ENCODE measurements around the gene RRP15.
A peak's percentile ranks its signal among the peaks of the same experiment; 100 is the strongest.

Gene RRP15, protein sequence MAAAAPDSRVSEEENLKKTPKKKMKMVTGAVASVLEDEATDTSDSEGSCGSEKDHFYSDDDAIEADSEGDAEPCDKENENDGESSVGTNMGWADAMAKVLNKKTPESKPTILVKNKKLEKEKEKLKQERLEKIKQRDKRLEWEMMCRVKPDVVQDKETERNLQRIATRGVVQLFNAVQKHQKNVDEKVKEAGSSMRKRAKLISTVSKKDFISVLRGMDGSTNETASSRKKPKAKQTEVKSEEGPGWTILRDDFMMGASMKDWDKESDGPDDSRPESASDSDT

DNA sequence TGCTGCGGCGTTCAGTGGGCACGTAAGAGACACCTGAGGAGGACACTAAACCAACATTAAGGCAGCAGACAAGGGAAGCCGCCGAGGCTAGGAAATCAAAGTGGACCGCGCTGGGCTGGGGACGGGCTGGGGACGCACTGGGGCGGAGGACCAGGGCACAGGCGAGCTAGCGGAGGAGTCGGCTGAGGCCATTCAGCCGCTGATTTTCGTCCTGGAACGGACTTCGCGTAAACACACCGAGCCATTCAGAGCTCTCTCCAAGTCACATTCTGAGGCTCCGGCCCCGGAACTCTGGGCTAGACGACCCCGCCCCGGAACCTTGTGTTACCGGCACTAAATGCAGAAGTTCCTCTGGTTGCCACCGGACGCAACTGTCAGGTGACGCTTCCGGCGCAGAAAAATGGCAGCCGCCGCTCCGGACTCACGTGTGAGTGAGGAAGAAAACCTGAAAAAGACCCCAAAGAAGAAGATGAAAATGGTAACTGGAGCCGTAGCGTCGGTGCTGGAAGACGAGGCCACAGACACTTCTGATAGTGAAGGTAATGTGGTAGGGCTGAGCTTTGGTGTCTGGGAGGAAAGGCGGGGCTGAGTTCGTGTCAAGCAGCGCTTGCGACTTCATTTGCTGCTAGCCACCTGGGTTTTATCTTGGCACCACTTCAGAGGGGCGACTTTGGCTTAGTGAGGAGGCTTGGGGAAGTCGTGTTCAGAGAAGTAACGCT lies at the start of gene RRP15:
Gene RRP15, plus strand, starts transcription at position 377 of the 719 bp plus-strand sequence. Its CDS starts 24 bp downstream, at position 401.
- peak; percentile 91 for DNase-seq

DNA sequence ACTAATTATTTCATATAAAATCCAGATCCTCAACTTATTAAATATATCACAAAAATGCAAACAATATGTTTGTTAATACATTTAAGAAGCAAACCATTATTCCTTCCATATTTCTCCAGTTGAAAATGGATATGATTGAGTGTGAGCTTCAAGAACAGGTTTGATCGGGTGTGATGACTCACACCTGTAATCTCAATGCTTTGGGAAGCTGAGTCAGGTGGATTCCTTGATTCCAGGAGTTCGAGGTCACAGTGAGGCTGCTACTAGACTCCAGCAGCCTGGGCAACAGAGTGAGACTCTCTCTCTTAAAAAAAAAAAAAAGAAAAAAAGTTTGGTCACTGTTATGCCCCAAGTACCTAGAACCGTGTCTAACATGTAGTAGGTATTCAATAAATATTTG lies 42.9 kb upstream of the RRP15 start:
- no peak for DNase-seq

DNA sequence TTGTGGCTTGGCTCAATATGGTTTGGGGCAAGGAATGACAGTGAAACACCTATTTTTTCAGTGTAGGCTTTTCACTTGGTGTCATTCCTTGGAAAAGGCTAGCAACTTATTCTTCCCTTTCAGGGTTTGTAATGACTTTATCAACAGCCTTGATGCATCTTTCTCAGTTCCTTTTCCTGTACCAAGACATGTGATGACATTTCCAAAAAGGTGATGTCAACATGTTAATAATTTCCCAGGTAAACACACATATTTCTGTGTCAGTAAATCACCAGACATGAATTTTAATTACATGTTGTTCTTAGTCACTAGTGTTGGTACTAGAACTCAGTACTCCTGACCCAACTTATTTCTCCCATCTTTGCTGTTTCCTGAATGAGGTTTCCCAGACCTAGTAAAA lies 37.8 kb upstream of the RRP15 start:
- DNase-seq = no peak

DNA sequence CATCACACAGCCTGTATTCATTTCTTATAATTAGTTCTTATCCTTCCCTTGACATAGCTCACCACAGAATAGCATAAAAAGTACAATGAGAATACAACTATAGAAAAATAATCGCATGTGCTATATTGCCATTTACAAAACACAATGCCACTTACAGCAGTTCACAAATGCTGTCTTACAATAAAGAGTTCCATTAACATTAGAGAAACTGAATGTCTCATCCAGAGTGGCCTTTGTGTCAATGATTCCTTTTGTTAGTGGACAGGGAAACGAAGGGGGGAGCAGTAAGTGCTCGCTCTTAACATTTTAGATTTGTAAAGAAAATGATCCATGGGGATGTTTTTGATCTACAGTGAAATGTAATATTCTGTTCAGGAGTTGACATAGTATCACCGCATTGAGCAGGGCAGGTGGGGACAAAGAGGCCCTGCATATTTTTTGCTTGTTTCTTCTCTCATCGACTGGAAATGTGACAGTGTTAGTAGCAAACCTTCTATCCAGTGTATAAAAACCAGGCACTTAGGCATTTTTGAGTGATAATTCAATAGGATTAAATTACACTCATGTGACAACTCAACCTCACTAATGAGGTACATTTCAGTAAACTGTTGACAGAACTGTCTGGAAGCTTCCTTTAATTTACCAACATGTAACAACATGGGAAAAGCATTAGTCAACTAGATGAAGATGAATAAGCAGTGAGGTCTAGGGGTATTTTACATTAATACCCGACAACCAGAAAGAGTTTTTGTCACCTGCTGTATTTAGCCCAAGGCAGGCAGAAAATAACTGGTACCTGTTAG lies 35.6 kb upstream of the RRP15 start:
- no peak for DNase-seq

DNA sequence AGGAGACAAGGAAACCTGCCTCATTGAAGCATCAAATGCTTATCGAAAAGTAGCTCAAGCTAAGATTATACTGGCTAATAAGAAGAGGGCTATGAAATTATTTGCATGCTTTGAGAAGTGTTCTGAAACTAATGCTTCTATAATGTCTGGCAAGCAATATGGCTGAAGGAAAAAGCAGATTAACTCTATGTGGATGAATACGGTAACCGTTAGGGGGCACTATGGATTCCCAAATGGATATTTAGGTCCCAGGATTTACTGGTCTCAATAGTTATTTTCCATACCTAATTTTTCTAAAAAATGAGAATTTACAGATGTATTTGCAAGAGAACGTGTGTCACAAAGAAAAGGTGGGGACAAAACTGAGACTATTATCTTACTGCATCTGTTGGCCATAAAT lies 34.6 kb upstream of the RRP15 start:
- DNase-seq = no peak

DNA sequence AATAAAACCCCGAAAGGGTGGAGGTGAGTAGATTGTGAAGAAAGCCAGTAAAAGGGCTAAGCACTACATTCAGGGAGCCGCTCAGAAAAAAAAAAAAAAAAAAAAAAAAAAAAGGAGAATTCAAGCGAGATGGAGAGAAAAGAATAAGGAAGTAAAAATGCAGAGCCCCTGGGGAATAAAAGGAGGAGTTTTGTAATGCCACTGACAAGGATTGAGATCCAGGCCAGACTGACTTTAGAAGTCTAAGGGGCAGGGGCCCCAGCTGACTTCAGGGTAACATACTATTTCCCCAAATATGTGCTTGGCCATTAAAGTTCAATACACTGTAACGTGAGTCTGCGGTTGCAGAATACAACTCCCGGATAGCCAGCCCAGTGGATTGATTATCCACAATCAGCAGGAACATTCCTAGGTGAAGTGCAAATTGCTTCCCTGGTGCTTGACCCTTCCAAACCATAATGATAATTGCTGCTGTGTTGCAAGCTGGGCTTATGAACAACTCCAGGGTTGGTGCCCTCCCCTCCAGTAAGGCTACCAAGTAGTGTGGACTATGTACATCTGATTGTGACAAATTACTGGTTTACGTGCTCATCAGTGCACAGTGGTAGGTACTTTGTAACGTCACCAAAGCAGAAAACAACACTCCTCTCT lies 30.7 kb upstream of the RRP15 start:
- no peak for DNase-seq

DNA sequence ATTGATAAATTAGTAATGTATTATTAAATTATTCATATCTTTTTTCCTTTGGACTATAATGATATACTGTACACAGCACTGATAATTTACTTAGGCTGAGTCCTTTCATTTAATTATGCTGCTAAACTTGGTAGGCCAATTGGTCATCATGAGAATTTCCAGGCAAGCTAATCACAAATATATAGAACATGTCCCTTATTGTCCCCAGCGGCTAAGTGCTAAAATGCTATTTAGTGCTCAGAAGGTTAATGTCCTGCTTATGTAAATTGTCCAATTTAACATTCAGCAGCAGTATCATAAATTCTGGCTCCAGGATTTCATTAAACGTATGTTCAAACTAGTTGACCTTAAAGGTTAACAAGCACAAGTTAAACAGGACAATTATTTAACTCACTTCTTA lies 30.0 kb upstream of the RRP15 start:
- no peak for DNase-seq

DNA sequence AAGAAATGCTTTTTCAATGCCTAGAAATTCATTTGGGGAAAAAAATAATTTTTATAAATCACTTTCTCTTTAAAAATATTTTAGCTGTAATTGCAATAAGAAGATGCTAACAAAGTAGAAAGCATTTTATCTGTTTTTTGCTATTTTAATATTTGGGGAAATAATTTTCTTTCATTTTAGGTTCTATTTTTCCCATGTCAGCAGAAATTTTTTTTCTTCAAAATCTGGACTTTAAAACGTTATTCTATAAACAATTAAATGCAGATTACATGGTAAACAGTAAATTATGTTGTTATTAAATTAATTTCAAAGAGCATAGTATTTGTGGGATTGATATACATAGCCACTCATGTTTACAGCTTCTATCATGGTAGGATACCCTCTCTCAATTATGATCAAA lies 27.7 kb upstream of the RRP15 start:
- DNase-seq = no peak

DNA sequence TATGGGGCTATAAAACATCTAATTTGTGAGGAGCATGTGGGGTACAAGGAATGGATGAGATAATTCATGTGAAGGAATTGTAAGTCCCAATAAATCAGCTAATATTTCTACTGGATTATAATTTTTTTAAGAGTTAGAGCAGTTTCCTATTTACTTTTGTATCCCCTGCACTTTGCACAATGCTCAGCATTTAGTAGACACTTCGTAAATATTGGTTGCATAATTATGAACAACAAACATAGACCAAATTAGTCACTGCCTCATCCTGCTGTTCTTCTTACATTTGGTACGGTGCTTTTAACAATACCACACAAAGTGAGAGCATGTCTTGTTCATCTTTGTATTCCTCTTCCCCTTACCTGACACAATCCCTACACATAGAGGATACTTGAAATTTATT lies 27.1 kb upstream of the RRP15 start:
- no peak for DNase-seq

DNA sequence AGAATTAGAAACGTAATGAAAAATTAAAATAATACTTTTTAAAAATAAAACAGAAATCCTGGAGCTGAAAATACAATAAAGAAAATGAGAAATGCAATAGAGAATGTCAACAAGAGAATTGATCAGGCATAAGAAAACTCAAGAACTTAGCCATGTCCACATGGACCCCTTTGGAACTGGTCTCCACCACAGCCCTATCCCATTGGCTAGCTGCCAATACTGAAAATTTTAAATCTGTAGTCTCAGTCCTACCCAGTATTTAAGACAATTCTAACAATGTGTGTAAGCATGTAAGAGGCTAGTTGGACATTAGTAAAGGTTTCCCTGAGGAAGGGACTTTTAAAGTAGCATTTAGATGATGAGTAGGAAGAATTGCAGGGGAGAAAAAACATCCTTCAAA lies 25.8 kb upstream of the RRP15 start:
- DNase-seq = no peak

DNA sequence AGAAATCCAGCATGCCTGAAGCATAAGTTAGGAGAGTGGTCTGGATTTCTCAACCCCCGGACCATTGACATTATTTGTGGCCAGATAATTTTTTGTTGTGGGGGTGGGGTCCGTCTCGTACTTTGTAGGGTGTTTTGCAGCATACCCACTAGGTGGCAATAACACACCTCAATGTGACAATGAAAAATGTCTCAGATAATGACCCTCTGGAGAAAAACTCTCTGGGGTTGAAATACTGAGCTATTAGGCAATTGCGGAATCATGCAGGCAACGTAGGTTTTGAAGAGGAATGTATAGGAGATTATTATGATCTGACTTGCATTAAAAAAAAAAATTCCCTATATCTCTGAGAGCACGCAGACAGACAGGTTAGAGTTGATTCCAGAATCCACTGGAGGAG lies 25.3 kb upstream of the RRP15 start:
- DNase-seq = peak; percentile 7

DNA sequence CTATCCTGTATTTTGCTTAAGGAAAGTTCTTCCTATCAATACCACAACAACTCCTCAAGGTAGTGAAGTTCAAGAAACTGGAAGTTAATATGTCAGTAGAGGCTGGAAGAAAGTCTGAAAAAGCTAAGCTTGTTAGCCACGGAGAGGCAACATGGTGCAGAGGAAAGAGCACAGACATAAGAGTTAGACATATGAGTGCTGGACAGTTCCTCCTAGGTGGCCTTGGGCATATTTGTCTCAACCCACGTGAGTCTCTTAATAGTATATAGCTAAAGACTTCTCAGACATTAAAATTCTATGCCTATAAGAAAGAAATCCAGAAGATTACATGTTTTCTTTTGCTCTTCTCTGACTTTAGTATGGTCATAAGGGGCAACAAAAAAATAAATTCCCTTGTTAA lies 22.8 kb upstream of the RRP15 start:
- no peak for DNase-seq

DNA sequence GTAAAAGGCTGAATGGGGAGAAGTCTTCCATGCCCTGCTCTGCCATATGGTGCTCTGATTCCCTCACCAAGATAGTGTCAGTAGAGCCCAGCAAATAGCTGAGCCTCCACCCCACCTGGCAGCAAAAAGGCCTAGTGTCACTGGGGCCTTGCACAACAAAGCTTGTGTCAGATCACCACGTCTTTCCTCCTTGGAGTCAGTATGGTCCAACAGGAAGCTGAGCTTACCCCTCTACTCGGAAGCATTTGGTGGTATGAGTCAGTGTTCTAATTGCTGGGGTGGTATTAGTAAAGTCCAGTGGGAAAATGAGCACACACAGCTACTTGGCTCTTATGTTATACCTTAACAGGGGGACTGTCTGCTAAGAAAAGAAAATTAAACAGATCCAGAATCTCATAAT lies 18.7 kb upstream of the RRP15 start:
- DNase-seq = peak; percentile 21

DNA sequence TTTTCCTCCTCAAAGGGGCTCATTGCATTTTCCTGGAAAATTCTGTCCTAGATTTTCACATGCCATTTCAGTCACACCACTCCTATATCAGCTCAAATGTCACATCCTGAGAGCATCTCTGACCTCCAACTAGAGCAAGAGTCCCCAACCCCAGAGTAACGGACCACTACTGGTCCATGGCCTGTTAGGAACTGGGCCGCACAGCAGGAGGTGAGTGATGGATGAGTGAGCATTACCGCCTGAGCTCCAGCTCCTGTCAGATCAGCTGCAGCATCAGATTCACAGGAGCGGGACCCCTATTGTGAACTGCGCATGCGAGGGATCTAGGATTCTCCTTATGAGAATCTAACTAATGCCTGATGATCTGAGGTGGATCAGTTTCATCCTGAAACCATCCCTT lies 12.7 kb upstream of the RRP15 start:
- no peak for DNase-seq

DNA sequence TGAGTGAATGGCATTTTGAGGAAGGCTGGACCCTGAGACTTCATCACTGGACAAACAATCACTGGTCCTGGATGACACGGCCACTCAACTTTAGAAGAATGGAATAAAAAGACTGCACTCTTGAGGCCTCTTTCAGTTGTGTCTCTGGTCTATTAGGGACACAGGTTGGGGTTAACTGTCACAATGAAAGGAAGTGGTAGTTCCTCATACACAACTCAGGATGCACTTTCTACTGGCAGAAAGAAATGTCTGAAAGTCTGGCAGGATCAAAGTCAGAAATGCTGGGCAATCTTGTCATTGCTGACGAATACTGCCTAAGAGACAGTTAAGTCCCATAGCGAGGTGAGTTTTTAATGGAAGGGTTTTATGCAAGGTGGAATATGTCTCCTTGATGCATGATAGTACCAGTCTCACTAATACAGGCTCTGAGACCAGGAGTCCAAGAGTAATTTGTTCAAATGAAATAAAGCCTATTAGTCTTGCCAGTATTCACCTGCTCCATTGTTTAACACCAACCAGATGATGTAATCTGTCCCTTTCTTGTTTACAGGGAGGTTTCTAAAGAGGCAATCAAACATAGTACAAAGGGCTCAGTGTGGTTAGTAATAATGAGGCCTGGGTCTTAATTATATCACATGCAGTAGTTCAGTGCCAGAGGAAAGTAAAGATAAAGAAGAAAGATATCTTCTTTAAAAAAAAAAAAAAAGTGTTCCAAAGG lies 11.2 kb upstream of the RRP15 start:
- no peak for DNase-seq

DNA sequence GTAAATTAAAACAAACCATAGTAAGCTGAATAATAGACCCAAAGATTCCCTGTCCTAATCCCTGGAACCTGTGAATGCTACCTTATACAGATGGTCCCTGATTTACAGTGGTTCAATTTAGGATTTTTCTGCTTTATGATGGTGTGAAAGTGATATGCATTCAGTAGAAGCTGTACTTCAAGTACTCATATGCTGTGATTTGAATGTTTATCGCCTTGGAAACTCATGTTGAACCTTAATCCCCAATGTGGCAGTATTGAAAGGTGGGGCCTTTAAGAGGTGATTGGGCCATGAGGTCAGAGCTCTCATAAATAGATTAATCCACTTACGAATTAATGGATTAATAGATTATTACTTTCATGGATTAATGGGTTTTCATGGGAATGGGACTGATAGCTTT lies 10.6 kb upstream of the RRP15 start:
- DNase-seq = no peak

DNA sequence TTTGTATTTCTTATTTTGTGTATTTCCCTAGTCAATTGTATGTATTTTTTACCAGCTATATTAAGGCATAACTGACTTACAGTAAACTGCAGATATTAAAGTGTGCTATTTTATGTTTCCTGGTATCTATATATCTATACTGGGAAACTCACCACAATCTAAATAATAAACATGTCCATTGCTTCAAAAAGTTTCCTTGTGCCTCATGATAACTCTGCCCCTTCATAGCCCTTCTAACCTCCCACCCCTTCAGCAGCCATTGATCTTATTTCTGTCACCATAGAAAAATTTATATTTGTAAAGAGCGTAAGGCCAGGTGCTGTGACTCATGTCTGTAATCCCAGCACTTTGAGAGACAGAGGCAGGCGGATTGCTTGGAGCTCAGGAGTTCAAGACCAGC lies 9.3 kb upstream of the RRP15 start:
- DNase-seq = no peak

DNA sequence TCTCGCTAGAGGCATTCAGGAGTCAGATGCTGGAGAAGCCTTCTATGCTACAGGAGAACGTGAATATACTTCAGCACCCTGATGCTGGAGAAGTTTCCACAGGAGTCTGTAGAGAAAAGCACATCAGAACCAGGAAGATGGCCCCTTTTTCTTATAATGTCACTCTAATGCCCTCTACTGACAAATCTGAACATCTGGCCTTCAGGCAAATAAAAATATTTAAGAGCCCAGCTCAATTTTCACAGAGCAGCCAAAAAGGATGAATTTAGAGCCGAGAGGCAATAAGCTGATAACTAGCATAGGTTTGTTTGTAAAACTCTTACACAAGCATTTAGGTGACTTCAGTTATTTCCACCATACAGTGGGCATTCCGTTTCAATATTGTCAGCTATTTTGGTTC lies 3.8 kb upstream of the RRP15 start:
- DNase-seq = no peak

DNA sequence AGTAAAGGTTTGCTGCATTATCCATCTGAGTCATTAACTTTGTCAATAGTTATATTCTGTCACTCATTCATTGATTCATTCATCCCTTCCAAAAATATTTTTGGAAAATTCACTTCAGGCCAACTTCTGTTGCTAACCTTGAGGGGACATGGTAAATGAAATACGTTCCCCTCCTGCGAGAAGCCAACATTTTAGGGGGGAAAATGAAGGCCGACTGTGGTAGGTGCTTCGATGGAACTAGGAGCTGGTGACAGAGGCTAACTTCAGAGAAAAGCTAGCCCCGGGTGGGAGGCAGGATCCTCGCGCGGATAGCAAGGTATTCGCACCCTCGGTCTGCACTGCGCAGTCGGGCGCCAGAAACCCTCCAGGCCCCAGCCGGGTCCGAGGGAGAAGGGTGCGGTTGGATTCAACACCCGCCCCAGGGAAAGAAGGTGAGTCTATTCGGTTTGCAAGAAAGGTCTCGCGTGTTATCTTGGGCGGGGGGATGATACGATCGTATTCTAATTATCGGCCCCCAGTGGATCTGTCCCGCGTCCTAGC lies 646 bp upstream of the RRP15 start:
- DNase-seq = no peak

DNA sequence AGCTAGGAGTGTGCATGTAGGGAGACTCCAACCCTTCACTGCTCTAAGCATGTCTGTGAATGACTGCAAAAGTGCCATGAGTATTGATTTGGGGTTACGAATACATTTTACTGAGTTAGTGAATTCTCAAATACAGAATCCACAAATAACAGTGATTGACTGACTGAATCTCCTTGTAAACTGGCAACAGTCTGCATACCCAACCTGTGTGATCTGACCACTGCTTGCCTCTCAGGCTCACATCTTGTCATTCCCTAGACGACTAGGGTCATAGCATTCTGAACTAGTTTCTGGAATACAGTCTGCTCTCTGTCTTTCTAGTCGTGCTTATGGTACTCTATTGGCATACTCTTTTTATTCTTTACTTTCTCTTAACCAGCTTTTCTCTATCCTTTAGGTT lies 7.4 kb downstream of the RRP15 start:
- no peak for DNase-seq

DNA sequence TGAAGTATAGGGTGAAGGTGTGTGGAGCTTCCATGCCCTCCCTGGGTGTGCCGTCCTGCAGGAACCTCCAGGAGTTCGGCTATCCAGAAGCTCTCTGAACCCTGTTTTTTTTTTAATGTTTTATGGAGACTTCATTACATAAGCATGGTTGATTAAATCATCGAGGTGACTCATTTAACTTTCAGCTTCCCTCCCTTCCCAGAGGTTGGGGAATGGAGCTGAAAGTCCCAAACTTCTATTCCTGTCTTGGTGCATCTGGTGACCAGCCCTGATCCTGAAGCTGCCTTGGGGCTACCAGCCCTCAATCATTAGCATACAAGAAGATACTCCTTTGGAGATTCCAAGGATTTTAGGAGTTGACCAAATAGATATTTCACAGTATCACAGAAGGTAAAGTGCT lies 9.5 kb downstream of the RRP15 start:
- DNase-seq = peak; percentile 10

DNA sequence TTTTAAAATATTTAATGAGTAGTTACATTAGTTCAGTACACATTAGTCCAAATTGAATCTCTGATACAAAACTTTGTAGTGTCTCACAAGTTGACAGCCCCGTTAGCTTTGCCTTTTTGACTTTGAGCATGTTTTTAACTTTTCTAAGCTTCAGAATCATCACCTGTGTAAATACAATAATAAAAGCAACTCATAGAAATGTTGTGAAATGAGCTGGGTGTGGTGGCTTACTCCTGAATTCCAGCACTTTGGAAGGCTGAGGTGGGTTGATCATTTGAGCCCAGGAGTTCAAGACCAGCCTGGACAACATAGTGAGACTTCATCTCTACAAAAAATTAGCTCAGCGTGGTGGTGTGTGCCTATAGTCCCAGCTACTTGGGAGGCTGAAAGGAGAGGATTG lies 11.1 kb downstream of the RRP15 start:
- no peak for DNase-seq

DNA sequence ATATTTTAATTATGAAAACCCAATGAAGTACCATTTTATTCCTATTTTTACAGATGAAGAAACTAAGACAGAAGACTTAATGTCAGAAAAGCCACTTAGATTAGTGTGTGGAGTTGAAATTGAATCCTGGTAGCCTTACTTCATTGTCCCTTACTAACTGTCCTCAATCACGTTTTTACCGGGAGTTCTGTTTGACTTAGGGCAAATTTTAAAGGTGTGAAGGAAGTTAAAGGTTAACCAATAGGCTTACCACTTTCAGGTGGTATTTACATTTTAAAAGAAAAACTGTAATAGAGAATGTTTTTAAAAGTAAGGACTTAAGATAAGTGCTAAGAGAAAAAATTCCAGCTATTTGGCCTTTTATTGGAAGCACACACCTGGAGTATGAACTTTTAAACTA lies 12.4 kb downstream of the RRP15 start:
- DNase-seq = no peak
